HepG2 (cell line): Measurements from ENCODE around the gene USP17L22.
"Not testable (repeated sequence)": the region's sequence is repeated elsewhere in the genome, so short reads cannot be mapped to it uniquely, and the experiment has no call there.

ENCODE experiments used
- ARNTL ChIP-seq: sonication (generic); formaldehyde crosslinking; IDR thresholded peaks from 2 replicates; pipeline ENCODE4 v1.4.0; 2020; ENCODE audit warnings: mild to moderate bottlenecking, missing genetic modification reagents
- ASH2L ChIP-seq: fragments of 300-600, 200-600 bp; sonication (generic); IDR thresholded peaks from 2 replicates; pipeline ENCODE4 v1.7.0; 2017; ENCODE audit warnings: low read depth, mild to moderate bottlenecking, moderate library complexity, mixed read lengths, low read length; ENCODE audit not compliant: insufficient read length
- CREM ChIP-seq, 2 experiments: sonication (generic) in 1 of 2; formaldehyde crosslinking in 1 of 2; IDR thresholded peaks; 2 replicates each; pipeline versions ENCODE4 v1.4.0 to v1.6.1; 2016 to 2020; ENCODE audit warnings: antibody characterized with exemption in 1 of 2, mild to moderate bottlenecking in 1 of 2, missing genetic modification reagents in 1 of 2
- CTCF ChIP-seq: sonication (generic); formaldehyde crosslinking; IDR thresholded peaks from 2 replicates; pipeline ENCODE4 v1.5.0; 2020; ENCODE audit warnings: mild to moderate bottlenecking, missing genetic modification reagents, moderate library complexity
- EZH2 ChIP-seq: conservative IDR thresholded peaks from 2 replicates; pipeline ENCODE4 v1.6.1; 2012; ENCODE audit warnings: mild to moderate bottlenecking, low read depth, low read length, moderate library complexity
- RFX1 ChIP-seq: fragments of 450-650 bp; IDR thresholded peaks from 2 replicates; pipeline ENCODE4 v1.6.1; 2017
- TAF1 ChIP-seq: sonication (generic); formaldehyde crosslinking; IDR thresholded peaks from 2 replicates; pipeline ENCODE4 v1.4.0; 2020; ENCODE audit warnings: missing genetic modification reagents
- TF ChIP-seq, protein P1 (sequence below): sonication (generic); formaldehyde crosslinking; IDR thresholded peaks from 2 replicates; pipeline ENCODE4 v1.9.0; 2021; ENCODE audit warnings: mild to moderate bottlenecking, missing genetic modification reagents

DNA sequence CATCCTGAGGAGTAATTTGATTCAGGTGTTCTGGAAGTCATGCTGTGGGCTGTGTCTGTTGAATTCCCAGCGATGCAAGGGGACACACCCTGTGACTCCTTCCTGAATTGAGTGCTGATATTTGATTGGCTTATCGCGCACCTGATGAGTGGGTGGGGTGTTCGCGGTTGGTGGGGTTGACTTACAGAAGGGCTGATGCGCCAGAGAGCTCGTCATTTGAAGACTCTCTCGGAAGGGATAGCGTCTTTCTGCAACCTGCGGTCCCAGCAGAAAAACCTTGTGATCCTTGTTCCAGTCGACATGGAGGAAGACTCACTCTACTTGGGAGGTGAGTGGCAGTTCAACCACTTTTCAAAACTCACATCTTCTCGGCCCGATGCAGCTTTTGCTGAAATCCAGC, 47.6 kb upstream of the USP17L22 start, which contains the start of gene USP17L12:
- TF ChIP-seq, protein P1, sequence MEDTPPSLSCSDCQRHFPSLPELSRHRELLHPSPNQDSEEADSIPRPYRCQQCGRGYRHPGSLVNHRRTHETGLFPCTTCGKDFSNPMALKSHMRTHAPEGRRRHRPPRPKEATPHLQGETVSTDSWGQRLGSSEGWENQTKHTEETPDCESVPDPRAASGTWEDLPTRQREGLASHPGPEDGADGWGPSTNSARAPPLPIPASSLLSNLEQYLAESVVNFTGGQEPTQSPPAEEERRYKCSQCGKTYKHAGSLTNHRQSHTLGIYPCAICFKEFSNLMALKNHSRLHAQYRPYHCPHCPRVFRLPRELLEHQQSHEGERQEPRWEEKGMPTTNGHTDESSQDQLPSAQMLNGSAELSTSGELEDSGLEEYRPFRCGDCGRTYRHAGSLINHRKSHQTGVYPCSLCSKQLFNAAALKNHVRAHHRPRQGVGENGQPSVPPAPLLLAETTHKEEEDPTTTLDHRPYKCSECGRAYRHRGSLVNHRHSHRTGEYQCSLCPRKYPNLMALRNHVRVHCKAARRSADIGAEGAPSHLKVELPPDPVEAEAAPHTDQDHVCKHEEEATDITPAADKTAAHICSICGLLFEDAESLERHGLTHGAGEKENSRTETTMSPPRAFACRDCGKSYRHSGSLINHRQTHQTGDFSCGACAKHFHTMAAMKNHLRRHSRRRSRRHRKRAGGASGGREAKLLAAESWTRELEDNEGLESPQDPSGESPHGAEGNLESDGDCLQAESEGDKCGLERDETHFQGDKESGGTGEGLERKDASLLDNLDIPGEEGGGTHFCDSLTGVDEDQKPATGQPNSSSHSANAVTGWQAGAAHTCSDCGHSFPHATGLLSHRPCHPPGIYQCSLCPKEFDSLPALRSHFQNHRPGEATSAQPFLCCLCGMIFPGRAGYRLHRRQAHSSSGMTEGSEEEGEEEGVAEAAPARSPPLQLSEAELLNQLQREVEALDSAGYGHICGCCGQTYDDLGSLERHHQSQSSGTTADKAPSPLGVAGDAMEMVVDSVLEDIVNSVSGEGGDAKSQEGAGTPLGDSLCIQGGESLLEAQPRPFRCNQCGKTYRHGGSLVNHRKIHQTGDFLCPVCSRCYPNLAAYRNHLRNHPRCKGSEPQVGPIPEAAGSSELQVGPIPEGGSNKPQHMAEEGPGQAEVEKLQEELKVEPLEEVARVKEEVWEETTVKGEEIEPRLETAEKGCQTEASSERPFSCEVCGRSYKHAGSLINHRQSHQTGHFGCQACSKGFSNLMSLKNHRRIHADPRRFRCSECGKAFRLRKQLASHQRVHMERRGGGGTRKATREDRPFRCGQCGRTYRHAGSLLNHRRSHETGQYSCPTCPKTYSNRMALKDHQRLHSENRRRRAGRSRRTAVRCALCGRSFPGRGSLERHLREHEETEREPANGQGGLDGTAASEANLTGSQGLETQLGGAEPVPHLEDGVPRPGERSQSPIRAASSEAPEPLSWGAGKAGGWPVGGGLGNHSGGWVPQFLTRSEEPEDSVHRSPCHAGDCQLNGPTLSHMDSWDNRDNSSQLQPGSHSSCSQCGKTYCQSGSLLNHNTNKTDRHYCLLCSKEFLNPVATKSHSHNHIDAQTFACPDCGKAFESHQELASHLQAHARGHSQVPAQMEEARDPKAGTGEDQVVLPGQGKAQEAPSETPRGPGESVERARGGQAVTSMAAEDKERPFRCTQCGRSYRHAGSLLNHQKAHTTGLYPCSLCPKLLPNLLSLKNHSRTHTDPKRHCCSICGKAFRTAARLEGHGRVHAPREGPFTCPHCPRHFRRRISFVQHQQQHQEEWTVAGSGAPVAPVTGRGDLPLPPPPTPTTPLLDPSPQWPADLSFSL, result not testable (repeated sequence)
- not testable (repeated sequence) for TF ChIP-seq RFX1; ARNTL (CRISPR knock-in tag); EZH2; TAF1; CREM (IDR thresholded peaks at IDR 0.05); CREM (CRISPR knock-in tag; IDR thresholded peaks at IDR 0.05); ASH2L; CTCF
